Activated CD8-positive, alpha-beta memory T cell treated with anti-CD3 and anti-CD28 coated beads for 24 hours (primary cell): Measurements from ENCODE around the gene DGAT2.
"Not testable (repeated sequence)": the region's sequence is repeated elsewhere in the genome, so short reads cannot be mapped to it uniquely, and the experiment has no call there.

Experiments
- DNase-seq: peaks from one replicate; pipeline ENCODE4 v3.0.0-alpha.2; 2020

The DGAT2 gene

GRCh38 chr11:75768112-75768908 lies at the start of gene DGAT2:
TSS of gene DGAT2 (plus strand) at chr11:75768778. CDS start at chr11:75768992, 214 bp downstream.
- peak; percentile 91 for DNase-seq

GRCh38 chr11:75719340-75720239 lies 49.0 kb upstream of the DGAT2 start:
- DNase-seq = no peak

- DNase-seq = no peak
Measured at GRCh38 chr11:75720639-75721038, 47.9 kb upstream of the DGAT2 start.

DNA sequence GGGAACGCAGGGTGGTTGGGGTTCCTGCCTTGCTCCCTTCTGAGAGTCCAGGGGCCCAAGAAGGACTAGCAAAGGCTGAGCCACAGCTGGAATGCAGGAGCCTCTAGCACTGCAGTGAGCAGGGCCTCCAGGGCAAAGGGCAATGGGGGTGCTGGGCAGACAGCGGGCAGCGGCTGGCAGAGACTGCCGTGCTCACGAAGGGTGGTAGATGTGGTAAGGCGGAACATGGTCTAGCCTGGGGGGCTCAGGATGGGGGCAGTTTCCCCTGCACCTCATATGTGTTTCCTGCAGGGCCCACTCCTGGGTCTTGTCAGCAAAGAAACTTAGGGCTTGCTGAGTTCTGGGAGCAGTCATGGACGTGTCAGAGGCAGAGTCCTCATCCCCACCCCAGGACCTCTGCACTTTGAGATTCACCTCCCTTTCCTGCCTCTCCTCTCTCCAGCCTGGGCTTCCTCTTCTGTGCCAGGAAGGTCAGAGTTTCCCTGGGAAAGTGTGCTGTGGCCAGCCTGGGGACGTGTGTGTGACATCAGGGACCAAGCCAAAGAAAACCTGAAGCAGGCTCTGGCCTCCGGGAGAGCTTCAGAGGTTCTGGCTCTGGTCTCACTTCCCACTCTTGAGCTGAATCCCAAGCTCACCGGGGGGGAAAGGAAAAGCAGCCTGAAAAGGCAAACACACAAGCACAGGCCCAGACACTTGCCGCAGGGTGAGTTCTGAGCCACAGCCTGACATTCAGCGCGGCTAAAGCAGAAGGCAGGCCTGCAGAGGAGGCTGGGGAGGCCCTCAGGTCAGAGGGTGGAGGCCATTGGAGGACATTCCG lies 46.5 kb upstream of the DGAT2 start:
- no peak for DNase-seq

- DNase-seq = no peak
Measured at GRCh38 chr11:75722669-75723042, 45.9 kb upstream of the DGAT2 start.

- no peak for DNase-seq
Measured at GRCh38 chr11:75725547-75726320, 42.8 kb upstream of the DGAT2 start.

GRCh38 chr11:75728992-75729391 lies 39.6 kb upstream of the DGAT2 start:
- DNase-seq = no peak

- DNase-seq = peak; percentile 24
Measured at GRCh38 chr11:75731095-75731494, 37.5 kb upstream of the DGAT2 start.

DNA sequence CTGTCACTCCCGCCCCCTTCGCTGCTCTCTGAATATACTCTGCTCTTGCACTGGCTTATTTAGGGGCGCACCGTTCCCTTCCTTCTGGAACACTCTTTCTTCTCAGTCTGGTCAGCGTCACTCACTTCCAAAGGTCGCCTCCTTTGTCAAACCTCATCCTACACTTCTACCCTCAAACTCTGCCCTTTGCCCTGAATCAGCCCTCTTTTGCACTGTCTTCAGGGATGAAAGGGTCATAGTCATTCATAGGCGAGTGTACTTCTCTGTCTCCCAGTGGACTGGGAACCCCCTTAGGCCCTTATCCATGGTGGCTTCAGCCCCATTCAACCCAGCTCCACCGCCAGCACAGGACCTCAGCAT lies 35.5 kb upstream of the DGAT2 start:
- DNase-seq = peak; percentile 28

- peak; percentile 38 for DNase-seq
Measured at GRCh38 chr11:75733431-75734107, 35.0 kb upstream of the DGAT2 start.

DNA sequence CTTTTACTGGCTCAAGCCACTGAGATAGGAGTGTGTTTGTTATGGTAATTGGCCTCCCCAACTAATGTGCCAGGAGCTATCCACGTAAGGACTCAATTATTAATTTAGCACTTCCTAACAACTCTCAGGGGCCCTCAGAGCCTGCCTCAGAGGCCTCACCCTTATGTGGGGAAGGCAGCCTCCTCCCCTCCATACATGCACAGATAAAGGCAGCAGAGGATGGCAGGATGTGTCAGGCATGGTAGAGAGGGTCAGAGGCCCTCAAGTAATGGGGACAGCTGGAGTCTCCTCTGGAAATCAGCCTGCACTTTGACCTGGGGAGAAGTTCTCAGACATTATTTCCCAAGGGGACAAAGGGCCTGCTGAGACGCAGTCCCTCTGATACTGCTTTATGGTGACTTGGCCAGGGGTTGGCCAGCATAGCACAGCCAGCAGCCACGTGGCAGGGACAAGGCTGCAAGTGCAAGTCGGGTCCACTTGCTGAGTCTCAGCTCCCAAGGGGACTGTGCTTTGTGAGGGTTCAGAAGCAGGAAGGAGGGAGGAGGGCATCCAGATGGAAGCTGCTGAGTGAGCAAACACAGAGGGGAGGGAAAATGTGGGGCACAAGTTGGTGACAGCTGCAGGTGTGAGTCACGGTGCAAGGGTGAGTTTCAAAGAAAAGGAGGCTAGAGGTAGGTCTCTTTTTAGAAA lies 33.9 kb upstream of the DGAT2 start:
- DNase-seq = peak; percentile 47

- no peak for DNase-seq
Measured at GRCh38 chr11:75735181-75735845, 33.3 kb upstream of the DGAT2 start.

- DNase-seq = no peak
Measured at GRCh38 chr11:75737314-75737713, 31.3 kb upstream of the DGAT2 start.

DNA sequence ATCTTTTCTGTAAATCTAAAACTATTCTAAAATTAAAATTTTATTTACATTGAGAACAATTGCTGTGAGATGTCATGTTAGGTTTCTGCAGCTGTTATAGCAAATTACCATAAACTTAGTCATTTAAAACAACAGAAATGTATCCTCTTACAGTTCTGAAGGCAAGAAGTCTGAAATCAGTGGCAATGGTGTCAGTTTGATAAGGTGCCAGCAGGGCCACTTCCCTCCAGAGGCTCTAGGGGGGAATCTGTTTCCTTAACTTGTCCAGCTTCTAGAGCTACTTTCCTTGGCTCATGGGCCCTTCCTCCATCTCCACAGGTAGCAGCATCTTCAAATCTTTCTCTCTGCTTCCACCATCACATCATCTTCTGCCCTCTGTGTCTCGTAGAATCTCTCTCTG lies 27.9 kb upstream of the DGAT2 start:
- DNase-seq = no peak

DNA sequence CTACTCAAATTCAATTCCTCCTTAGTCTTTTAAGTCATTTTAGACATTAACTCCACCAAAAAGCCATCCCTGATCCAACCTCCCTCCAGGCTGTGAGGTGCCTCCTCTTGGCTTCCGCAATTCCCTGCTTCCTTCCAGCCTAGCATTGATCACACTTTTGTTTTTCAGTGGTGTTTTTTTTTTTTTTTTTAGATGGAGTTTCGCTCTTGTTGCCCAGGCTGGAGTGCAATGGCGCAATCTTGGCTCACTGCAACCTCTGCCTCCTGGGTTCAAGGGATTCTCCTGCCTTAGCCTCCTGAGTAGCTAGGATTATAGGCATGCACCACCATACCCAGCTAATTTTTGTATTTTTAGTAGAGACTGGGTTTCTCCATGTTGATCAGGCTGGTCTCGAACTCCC lies 25.4 kb upstream of the DGAT2 start:
- DNase-seq = not testable (repeated sequence)

DNA sequence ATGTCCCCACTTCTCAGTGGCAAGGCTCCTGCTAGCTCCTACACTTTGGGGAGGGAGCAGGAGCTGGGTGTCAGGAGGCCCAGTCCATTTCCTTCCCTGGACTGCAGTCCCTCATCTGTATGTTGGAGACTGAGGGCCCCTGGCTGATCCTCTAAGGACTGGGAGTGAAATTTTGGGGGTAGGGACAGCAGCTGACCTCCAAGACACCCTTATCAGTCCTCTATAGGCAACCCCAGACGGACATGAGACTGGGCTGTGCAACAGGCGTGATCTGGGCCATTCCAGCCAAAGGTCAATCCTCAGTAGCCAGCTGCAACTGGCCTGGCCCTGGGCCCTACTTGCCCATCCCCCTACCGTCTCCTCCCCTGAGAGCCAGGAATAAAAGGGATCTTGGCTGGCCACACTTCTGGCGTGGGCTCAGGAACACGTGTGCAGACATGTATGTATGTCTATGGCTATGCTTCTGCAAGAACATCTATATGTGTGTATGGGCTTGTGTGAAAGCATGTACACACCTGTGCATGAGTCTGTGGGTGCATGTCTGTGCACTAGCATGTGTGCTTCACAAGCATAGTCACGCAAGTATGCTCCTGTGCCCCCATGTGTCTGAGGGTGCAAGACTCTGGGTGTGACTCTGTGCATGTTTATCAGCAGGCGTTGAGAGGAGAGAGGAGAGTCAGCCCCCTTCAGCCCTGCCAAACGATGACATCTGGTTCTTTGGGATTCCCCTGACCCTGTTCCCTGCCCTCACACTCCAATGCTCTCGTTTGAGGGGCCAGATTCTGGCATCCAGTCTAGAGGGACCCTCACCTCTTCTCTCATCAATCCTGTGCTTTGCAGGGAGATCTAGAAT lies 24.6 kb upstream of the DGAT2 start:
- DNase-seq = no peak

DNA sequence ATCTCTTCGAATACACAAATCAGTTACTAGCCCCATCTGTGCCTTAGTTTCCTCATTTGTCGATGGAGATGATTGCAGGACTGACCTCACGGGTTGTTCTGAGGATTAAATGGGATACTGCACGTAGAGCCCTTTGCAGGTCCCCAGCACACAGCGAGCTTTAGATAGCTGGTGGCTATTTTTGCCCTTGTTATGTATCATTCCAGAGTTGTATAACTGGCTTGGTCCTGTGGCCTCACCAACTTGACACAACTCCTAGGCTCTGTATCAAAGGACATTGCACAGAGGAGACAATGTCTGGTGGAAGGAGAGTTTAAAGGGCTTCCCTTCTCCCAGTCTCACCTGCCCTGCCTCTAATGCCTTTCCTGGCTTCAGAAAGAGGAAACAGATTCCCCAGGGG lies 22.8 kb upstream of the DGAT2 start:
- DNase-seq = no peak

- DNase-seq = not testable (repeated sequence)
Measured at GRCh38 chr11:75748729-75749273, 19.8 kb upstream of the DGAT2 start.

GRCh38 chr11:75754933-75755332 lies 13.6 kb upstream of the DGAT2 start:
- DNase-seq = not testable (repeated sequence)
